ES-I3 (cell line): Measurements from ENCODE around the gene ZNF440.
"Not testable (repeated sequence)": the region's sequence is repeated elsewhere in the genome, so short reads cannot be mapped to it uniquely, and the experiment has no call there.

Source experiments
- H3K36me3 ChIP-seq: 2 replicates; pipeline ENCODE4 v1.6.1; 2013; ENCODE audit warnings: mild to moderate bottlenecking, low read length, control low read depth, moderate library complexity; ENCODE audit not compliant: insufficient read depth
- H3K4me1 ChIP-seq: 2 replicates; pipeline ENCODE4 v1.6.1; 2013; ENCODE audit warnings: mild to moderate bottlenecking, control low read depth, low read length; ENCODE audit not compliant: insufficient read depth
- H3K9ac ChIP-seq: 2 replicates; pipeline ENCODE4 v1.6.1; 2013; ENCODE audit warnings: low read depth, mild to moderate bottlenecking, low read length, moderate library complexity
- H3K9me3 ChIP-seq: 2 replicates; pipeline ENCODE4 v1.6.1; 2013; ENCODE audit warnings: mild to moderate bottlenecking, low read length, moderate library complexity; ENCODE audit not compliant: control insufficient read depth, insufficient read depth

The ZNF440 gene

GRCh38 chr19:11848594-11849469 lies 34.8 kb downstream of the ZNF440 start, which contains the start of gene ZNF439:
ZNF439 (plus strand) TSS chr19:11848726; CDS start chr19:11848868, 142 bp downstream.
- no peak within 1 kb of the TSS for H3K9ac ChIP-seq
- no peaks in the 10 kb centered on the region for H3K4me1 ChIP-seq
- H3K36me3 ChIP-seq = no peaks in the 10 kb centered on the region
- H3K9me3 ChIP-seq = no peaks in the 10 kb centered on the region

- not testable (repeated sequence) for H3K9me3 ChIP-seq, H3K9ac ChIP-seq, H3K36me3 ChIP-seq, H3K4me1 ChIP-seq
Measured at GRCh38 chr19:11850289-11850688, 36.2 kb downstream of the ZNF440 start.

- Histone ChIP-seq H3K36me3 (no peaks in the 10 kb centered on the region), H3K9ac (no peak overlapping the region), H3K4me1 (no peaks in the 10 kb centered on the region), H3K9me3 (no peaks in the 10 kb centered on the region)
Measured at GRCh38 chr19:11853358-11853757, 39.3 kb downstream of the ZNF440 start.

- H3K9ac ChIP-seq = no peak overlapping the region
- no peaks in the 10 kb centered on the region for H3K9me3 ChIP-seq
- no peaks in the 10 kb centered on the region for H3K4me1 ChIP-seq
- H3K36me3 ChIP-seq = no peaks in the 10 kb centered on the region
Measured at GRCh38 chr19:11856596-11857250, 42.6 kb downstream of the ZNF440 start.

GRCh38 chr19:11860721-11861120 lies 46.6 kb downstream of the ZNF440 start:
- no peaks in the 10 kb centered on the region for H3K36me3 ChIP-seq
- no peak overlapping the region for H3K9ac ChIP-seq
- H3K9me3 ChIP-seq = no peaks in the 10 kb centered on the region
- H3K4me1 ChIP-seq = no peaks in the 10 kb centered on the region

GRCh38 chr19:11861301-11861700 lies 47.2 kb downstream of the ZNF440 start:
- Histone ChIP-seq H3K9me3 (no peaks in the 10 kb centered on the region), H3K36me3 (no peaks in the 10 kb centered on the region), H3K9ac (no peak overlapping the region), H3K4me1 (no peaks in the 10 kb centered on the region)

- H3K9me3 ChIP-seq, H3K36me3 ChIP-seq, H3K9ac ChIP-seq, H3K4me1 ChIP-seq: not testable (repeated sequence)
Measured at GRCh38 chr19:11867766-11868165, 53.7 kb downstream of the ZNF440 start.

- Histone ChIP-seq H3K9me3 (no peaks in the 10 kb centered on the region; the same call in none of the 2 replicates), H3K36me3 (no peaks in the 10 kb centered on the region), H3K9ac (no peak overlapping the region)
Measured at GRCh38 chr19:11868188-11868587, 54.1 kb downstream of the ZNF440 start.

GRCh38 chr19:11872624-11873023 lies 58.6 kb downstream of the ZNF440 start:
- Histone ChIP-seq H3K9me3 (no peaks in the 10 kb centered on the region; the same call in none of the 2 replicates), H3K9ac (no peak overlapping the region), H3K4me1 (no peaks in the 10 kb centered on the region), H3K36me3 (no peaks in the 10 kb centered on the region)

More at GRCh38 chr19:11868188-11868587, 54.1 kb downstream of the ZNF440 start:
- no peaks in the 10 kb centered on the region for H3K4me1 ChIP-seq

GRCh38 chr19:11873762-11874161 lies 59.7 kb downstream of the ZNF440 start:
- no peaks in the 10 kb centered on the region; the same call in 1 of the 2 replicates for H3K9me3 ChIP-seq
- H3K4me1 ChIP-seq = no peaks in the 10 kb centered on the region
- H3K9ac ChIP-seq = no peak overlapping the region
- no peaks in the 10 kb centered on the region for H3K36me3 ChIP-seq

- not testable (repeated sequence) for H3K9ac ChIP-seq, H3K9me3 ChIP-seq, H3K36me3 ChIP-seq, H3K4me1 ChIP-seq
Measured at GRCh38 chr19:11879687-11880266, 65.7 kb downstream of the ZNF440 start.

- Histone ChIP-seq H3K9ac (no peak overlapping the region), H3K36me3 (no peaks in the 10 kb centered on the region), H3K9me3 (no peaks in the 10 kb centered on the region), H3K4me1 (no peaks in the 10 kb centered on the region)
Measured at GRCh38 chr19:11880598-11880997, 66.5 kb downstream of the ZNF440 start.

- H3K9ac ChIP-seq = no peak overlapping the region
- no peaks in the 10 kb centered on the region for H3K4me1 ChIP-seq
- no peaks in the 10 kb centered on the region for H3K9me3 ChIP-seq
- no peaks in the 10 kb centered on the region for H3K36me3 ChIP-seq
Measured at GRCh38 chr19:11881151-11881800, 67.2 kb downstream of the ZNF440 start.

GRCh38 chr19:11882606-11883005 lies 68.5 kb downstream of the ZNF440 start:
- Histone ChIP-seq H3K4me1 (no peaks in the 10 kb centered on the region), H3K9ac (no peak overlapping the region), H3K36me3 (no peaks in the 10 kb centered on the region), H3K9me3 (no peaks in the 10 kb centered on the region)
